AG09309 (cell line): ENCODE data around the gene ALX3.

ENCODE experiments used
- DNase-seq: peaks from one replicate; pipeline ENCODE4 v3.0.0-alpha.2; 2010; ENCODE audit warnings: low read depth
- H3K4me3 ChIP-seq: 2 replicates; pipeline ENCODE4 v1.5.1; 2011; ENCODE audit warnings: mild to moderate bottlenecking, low read depth, low read length, moderate library complexity; ENCODE audit not compliant: control insufficient read depth
- CTCF ChIP-seq: IDR thresholded peaks from 2 replicates; pipeline ENCODE4 v1.5.1; 2011; ENCODE audit warnings: mild to moderate bottlenecking, low read depth, low read length, inconsistent platforms; ENCODE audit not compliant: insufficient read depth, control insufficient read depth; ENCODE audit errors: missing control alignments

The ALX3 gene

DNA sequence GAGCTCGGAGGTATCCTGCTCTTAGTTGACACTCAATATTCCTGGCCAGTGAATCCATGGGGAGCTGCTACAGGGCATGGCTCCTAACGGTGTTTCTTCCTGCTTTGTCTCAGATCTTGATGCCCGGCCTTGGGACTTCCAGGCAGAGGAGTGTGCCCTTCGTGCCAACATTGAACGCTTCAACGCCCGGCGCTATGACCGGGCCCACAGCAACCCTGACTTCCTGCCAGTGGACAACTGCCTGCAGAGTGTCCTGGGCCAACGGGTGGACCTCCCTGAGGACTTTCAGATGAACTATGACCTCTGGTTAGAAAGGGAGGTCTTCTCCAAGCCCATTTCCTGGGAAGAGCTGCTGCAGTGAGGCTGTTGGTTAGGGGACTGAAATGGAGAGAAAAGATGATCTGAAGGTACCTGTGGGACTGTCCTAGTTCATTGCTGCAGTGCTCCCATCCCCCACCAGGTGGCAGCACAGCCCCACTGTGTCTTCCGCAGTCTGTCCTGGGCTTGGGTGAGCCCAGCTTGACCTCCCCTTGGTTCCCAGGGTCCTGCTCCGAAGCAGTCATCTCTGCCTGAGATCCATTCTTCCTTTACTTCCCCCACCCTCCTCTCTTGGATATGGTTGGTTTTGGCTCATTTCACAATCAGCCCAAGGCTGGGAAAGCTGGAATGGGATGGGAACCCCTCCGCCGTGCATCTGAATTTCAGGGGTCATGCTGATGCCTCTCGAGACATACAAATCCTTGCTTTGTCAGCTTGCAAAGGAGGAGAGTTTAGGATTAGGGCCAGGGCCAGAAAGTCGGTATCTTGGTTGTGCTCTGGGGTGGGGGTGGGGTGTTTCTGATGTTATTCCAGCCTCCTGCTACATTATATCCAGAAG, 16.7 kb downstream of the ALX3 start:
- peak; percentile 97 for TF ChIP-seq CTCF
- H3K4me3 ChIP-seq, result no peak overlapping the region
- no peak for DNase-seq

DNA sequence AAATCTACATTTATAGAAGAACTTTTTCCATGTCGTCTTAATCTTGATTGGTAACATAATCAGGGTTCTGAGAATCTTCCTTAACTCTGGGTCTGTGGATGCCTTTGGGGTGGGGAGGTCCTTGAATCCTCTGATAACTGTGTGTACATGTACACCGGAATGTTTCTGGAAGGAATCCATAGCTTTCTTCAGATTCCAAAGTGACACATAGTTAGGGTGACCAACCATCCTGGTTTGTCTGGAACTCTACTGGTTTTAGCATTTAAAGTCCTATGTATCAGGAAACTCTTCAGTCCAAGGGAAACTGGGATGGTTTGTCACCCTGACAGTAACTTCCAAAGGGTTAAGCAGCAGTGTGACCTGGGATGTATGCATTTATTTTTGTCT, 19.2 kb downstream of the ALX3 start:
- DNase-seq, result no peak
- no peak for TF ChIP-seq CTCF
- H3K4me3 ChIP-seq, result no peak overlapping the region

DNA sequence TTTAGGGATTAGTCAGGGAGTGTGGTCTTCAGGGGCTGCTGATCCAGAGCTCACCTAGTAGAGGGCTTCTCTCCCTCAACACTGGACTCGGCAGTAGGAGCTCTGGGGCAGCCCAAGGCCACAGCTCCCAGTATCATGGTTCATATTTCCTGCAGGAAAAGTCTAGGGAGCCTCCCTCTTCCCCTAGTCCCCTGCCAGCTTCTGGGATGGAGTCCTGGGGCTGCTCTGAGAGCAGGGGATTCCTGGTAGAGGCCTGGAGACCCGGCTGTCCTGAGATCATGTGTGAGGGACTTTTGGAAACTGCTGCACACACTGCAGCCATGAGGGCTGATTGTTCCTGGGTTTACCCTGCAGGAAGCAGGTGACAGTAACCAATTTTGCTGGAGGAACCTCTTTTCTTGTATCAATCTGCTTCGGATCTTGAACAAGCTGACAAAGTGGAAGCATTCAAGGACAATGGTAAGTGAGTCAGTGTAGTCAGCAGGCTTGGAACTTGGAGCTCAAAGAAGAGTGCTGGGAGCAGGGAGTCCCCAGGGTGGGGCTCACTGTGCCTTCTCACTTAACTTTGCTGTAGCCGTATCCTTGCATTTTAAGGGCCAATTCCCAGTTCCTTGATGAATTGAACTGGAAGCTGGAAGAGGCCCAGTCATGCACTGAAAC, 19.7 kb downstream of the ALX3 start:
- TF ChIP-seq CTCF, result no peak
- no peak overlapping the region for H3K4me3 ChIP-seq
- DNase-seq, result no peak

DNA sequence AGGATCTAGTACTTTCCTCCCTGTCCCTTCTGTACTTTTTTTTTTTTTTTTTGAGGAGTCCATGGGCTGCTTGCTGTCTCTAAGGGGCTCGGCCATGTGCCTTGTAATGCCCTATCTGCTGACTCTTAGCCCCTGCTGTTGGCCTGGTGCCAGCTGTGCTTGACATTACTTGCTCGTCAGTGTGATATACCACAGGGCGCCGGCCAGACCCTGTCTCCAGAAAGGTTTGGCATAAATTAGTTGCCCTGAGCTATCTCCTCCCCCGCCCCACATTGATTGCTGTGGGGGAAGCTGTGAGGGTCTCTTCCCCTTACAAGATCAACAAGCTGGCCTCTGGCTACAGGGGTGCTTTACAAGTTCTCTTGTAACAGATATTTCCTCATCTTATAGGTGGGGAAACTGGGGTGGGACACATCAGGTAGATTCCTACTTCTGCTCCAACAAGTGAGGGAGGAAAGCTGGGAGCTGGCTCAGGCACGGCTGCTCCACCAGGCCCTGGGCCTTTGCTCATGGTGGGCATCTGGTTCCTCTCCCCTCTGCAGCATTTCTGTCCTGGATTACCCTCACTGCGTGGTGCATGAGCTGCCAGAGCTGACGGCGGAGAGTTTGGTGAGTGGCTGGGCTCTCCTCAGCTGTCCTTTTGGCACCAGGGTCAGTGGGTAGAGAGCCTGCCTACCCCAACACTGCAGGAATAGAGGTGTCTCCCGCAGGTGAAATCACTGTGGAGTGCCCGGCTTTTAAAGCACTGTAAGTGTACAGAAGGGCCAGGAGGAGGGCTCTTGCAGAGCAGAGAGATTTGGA, 20.5 kb downstream of the ALX3 start:
- DNase-seq, result no peak
- H3K4me3 ChIP-seq, result no peak overlapping the region
- no peak for TF ChIP-seq CTCF

DNA sequence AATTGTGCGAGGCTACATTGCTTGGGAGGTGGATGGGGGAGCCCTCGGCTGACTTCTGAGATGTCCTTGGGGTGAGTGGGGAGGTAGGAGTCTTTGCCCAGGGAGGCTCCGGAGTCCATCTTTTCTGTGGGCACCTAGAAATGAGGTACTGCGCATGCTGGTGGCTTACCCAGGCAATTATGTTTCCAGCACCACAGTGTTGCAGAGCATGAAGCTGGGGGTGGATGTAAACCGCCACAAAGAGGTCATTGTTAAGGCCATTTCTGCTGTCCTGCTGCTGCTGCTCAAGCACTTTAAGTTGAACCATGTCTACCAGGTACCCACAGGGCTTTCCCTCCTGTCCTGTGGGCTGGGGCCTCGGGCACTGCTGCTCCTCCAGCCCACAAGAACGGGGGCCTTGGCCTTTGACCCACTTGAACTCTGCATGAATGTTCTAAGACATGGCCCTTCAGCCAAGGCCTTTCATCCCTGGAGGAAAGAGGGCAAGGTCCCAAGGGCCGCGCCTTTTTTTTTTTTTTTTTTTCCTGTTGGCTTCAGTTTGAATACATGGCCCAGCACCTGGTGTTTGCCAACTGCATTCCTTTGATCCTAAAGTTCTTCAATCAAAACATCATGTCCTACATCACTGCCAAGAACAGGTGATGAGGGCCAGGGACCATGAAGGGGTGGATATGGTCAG, 21.4 kb downstream of the ALX3 start:
- DNase-seq, result no peak
- no peak for TF ChIP-seq CTCF
- H3K4me3 ChIP-seq, result no peak overlapping the region

DNA sequence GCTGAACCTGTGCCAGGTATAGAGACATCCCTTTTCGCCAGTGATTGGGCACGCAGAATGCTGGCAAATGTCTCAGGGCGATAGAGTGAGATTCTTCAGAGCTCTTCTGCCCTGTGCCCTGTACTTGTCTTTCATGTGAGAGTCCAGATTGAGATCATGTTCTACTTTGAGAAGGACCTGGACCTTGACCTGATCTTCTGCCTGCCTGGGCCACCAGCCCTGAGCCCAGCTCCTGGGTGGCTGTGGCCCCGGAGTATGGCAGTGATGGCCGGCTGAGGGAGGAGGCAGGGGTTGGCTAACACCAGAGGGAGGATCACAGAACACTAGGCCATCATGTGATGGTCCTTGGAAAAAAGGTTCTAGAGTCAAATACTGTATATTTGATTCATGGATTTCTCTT, 22.2 kb downstream of the ALX3 start:
- H3K4me3 ChIP-seq, result no peak overlapping the region
- TF ChIP-seq CTCF, result no peak
- no peak for DNase-seq
